Stimulated activated CD8-positive, alpha-beta memory T cell treated with anti-CD3 and anti-CD28 coated beads, Interleukin-15, amount 100 ng/mL, for 24 hours (primary cell): ENCODE data around the gene RDH14.

Experiments used
- DNase-seq: peaks from one replicate; pipeline ENCODE4 v3.0.0-alpha.2; 2020; ENCODE audit warnings: low read depth

Gene RDH14

DNA sequence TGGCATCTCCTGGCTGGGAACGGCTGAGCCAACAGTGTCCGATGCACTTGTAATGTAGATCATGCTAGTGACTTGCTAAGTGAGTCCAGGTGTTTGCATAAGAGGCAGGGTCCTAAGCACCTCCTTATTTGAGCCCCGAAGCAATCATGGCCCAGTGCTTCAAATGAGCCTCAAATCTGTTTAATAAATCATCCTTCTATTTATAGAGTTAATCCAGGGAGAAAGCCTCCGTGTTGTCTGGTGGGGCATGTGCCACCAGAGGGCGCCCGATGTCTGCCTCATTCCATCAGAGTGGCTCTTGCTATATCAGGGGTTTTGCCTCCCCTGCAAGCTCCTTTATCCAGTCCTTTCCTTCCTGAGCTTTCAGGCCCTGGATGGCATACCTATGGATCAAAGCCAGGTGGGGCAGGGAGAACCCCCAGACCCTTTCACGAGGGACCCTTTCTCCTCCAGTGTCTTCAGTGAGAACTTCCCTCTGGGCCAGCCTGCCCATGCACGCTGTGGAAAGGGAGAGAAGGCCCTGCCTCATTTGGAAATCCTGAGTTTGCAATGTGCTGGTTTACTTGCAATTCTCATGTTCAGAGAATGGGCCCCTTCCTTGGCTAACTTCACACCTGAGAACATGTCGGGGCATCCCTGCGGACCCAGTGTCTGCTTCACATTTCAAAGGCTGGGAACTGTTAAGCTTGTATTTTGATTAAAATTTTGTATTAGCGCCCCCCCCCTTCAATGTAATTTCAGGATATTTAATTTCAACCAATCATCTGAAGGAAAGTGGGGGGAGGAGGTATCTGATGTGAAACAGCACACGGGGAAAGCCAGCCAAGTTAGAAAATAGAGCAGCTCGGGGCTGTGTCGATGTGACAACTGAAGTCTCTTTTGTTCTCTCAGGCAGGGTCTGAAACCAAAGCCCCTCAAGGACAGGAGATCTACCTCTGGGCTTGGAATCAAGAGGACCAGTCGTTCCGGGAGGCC lies 39.7 kb downstream of the RDH14 start:
- DNase-seq = peak; percentile 66

GRCh38 chr2:18519914-18520450 lies 40.5 kb downstream of the RDH14 start:
- no peak for DNase-seq

DNA sequence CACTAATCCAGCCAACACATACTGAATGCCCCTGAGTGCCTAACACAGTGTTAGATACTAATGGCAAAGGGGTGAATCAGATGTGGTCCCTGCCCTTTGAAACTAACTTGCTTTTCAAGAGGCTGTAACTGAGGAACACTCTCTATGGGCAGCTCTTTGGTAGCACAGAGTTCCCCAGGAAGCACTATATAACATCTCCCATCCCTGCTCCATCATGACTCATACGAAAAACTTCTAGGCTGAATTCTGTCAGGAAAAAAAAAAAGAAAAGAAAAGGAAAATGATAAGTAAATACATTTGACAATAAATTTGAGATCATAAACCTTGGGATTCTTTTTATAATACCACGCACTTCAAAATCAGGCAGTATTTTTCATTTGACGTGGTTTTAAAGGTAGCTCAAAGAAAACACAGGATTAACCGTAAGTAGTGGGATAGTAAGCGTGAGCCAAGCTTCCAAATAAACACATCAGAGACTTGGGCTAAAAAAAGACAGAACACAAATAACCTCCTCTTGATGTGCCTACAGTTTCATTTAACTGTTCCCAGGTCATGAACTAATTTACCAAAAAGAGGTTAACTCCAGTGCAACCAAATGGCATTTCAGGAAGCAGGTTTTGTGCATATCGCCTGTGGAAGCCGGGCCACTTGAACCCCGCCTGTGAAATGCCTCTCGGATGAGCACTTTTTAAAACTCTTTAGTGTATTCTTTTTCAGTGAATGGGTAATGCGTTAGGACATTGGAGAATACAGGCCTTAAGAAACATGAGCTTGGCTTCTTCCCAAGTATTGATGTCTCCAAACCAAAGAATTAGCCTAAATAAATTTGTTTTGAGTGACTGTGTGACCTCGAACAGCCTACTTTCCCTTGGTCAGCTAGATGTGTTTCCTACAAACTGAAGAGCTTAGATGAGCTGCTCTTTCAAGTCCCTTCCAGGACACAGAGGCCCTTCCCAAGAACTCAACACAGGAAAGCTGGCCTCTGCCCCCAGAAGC lies 42.0 kb downstream of the RDH14 start:
- no peak for DNase-seq

- no peak for DNase-seq
Observed at GRCh38 chr2:18517386-18517785, 43.1 kb downstream of the RDH14 start.

DNA sequence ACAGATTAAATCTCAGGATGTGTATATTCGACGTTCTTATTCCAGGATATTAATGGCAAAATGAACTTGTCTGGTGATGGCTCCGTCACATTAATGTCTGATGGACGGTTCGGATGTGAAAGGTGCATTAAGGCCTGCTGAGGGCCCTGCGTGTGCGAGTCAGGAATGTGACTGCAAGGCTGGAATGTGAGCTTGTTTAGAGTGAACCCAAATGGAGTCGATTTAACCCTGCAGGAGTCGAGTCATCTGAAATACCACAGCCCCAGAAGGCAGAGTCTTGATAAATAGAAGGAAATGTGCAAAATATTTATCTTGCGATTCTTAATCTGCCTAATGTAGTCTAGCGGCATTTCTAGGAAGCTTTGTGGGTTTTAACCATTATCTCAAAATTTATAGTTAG lies 44.3 kb downstream of the RDH14 start:
- DNase-seq = no peak

DNA sequence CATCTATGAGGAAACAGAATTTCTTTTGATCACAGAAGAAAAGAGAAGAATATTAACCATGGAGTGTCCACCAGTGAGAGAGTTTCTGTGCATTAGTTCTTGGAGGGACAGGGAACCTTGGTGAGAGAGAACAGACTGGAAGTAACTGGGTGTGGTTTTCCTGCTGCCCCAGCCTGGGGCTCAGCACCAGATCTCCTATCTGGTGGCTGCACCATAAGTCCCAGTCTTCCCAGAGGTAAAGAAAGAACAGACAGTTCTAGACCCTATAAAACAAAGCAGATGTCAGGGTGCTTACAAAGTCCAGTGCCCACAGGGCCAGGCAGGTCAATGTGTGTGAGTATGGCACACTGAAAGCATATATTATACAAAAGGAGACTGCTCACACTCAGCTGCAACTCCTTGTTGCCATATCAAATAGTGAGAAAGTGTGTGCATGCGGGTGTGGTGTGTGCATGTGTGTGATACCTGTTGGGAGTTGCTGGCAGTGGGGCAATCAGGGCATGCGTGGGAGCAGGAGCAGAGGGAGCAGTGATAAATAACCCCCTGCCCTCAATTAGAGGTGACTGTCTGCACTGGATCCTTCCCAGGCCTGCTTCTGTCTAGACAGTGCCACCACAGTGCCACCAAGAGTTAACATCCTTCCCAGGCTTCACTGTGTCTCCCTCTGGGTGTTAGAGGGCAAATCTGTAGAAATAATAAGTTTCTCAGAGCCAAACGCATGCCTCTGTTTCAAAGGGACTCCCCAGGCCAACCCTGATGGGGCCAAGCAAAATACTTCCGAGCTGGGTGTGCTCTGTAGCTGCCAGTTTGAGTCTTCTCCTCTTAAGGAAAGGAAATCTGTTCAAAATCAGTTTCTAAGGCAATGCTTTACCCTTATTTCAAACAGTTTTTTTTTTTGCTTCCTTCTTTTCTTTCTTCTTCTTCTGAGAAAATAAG lies 45.7 kb downstream of the RDH14 start:
- DNase-seq = no peak

- DNase-seq = no peak
Observed at GRCh38 chr2:18510775-18511174, 49.7 kb downstream of the RDH14 start.

- no peak for DNase-seq
Observed at GRCh38 chr2:18506883-18507509, 53.5 kb downstream of the RDH14 start.

- DNase-seq = no peak
Observed at GRCh38 chr2:18505703-18506341, 54.6 kb downstream of the RDH14 start.
